Measurements from ENCODE around the gene SCGN.

SCGN gene

DNA sequence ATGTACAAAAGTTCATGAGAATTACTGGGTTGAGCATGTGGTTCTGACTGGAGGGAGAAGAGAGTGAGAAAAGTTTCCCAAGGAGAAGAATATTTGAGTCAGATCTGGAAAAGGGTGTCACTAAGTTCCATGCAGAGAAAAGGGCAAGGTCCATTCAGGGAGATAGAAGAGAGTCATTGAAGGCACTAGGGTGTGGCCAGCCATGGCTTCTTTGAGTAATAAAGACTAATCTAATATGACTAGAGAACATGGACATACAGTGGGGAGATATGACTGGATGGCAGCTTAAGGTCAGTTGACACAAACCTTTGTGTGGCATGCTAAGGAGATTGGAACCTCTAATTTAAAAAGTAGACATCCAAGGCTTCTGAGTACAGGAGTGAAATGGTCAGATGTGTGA is 91.9 kb downstream of the SCGN start:
- Histone ChIP-seq H3K4me1 (ENCODE audit: low read length) (no peaks in the 10 kb centered on the region), H3K4me3 (ENCODE audit: low read length) (no peak overlapping the region), H3K36me3 (replicated peaks; ENCODE audit: low read depth, low read length) (no peaks in the 10 kb centered on the region), H2AFZ (ENCODE audit: low read depth, low read length) (no peak overlapping the region), H3K4me2 (ENCODE audit: low read length) (no peak overlapping the region), H3K27ac (ENCODE audit: low read length) (no peak overlapping the region), H3K9ac (ENCODE audit: low read length) (no peak overlapping the region), H3K27me3 (ENCODE audit: low read depth, low read length) (no peaks in the 10 kb centered on the region), H4K20me1 (ENCODE audit: insufficient read depth, low read length) (no peaks in the 10 kb centered on the region), H3K79me2 (ENCODE audit: low read length) (no peaks in the 10 kb centered on the region), H3K9me3 (ENCODE audit: insufficient read depth, low read length) (no peaks in the 10 kb centered on the region)
- no peak for TF ChIP-seq EZH2phosphoT487 (IDR thresholded peaks at IDR 0.05; ENCODE audit: low read depth)
- TF ChIP-seq, protein P1, sequence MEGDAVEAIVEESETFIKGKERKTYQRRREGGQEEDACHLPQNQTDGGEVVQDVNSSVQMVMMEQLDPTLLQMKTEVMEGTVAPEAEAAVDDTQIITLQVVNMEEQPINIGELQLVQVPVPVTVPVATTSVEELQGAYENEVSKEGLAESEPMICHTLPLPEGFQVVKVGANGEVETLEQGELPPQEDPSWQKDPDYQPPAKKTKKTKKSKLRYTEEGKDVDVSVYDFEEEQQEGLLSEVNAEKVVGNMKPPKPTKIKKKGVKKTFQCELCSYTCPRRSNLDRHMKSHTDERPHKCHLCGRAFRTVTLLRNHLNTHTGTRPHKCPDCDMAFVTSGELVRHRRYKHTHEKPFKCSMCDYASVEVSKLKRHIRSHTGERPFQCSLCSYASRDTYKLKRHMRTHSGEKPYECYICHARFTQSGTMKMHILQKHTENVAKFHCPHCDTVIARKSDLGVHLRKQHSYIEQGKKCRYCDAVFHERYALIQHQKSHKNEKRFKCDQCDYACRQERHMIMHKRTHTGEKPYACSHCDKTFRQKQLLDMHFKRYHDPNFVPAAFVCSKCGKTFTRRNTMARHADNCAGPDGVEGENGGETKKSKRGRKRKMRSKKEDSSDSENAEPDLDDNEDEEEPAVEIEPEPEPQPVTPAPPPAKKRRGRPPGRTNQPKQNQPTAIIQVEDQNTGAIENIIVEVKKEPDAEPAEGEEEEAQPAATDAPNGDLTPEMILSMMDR (IDR thresholded peaks at IDR 0.05; ENCODE audit: low read depth, low read length): no peak

DNA sequence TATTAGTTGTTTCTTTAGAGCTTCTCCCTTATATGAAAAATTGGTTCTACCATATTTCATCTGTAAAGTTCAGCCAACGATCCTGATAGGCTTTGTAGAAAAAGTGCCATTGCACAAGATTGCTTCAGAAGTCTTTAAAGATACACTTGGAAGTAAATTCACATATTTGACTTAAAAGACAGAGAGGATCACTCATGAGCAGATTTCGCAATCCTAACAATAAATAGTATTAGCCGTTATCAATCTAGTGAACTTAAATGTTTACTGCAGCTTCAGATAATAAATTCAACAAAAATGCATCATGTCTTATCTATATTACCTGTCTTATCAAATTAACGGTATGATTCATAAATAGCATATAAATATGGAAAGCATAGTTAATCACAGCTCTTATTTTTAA is 93.8 kb downstream of the SCGN start:
- Histone ChIP-seq H3K4me3 (ENCODE audit: low read length) (no peak overlapping the region), H3K4me1 (ENCODE audit: low read length) (peaks cover 10% of the 10 kb centered on the region), H3K36me3 (replicated peaks; ENCODE audit: low read depth, low read length) (no peaks in the 10 kb centered on the region), H3K27ac (ENCODE audit: low read length) (no peak overlapping the region), H3K4me2 (ENCODE audit: low read length) (no peak overlapping the region), H2AFZ (ENCODE audit: low read depth, low read length) (no peak overlapping the region), H3K9ac (ENCODE audit: low read length) (no peak overlapping the region), H3K27me3 (ENCODE audit: low read depth, low read length) (no peaks in the 10 kb centered on the region), H3K9me3 (ENCODE audit: insufficient read depth, low read length) (no peaks in the 10 kb centered on the region), H3K79me2 (ENCODE audit: low read length) (no peaks in the 10 kb centered on the region), H4K20me1 (ENCODE audit: insufficient read depth, low read length) (no peaks in the 10 kb centered on the region)
- TF ChIP-seq, protein P1 (IDR thresholded peaks at IDR 0.05; ENCODE audit: low read depth, low read length): no peak
- no peak for TF ChIP-seq EZH2phosphoT487 (IDR thresholded peaks at IDR 0.05; ENCODE audit: low read depth)

DNA sequence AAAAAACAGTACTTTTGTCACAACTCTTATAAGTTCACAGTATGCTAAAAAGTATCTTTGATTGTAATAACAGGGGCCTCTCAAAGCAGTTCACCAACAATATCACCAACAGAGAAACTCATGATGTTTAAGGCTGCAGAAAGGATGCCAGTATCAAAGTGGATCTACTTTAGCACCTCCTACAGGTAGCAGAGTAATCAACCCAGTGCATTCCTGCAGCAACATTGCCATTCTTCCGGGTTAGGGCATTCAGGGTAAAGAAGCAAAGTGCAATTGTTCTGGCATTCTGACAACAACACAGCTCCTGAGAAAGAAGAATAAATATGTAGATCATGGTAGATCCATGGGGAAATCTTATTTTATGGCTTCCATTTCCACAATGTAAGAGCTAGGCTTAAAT is 95.0 kb downstream of the SCGN start:
- Histone ChIP-seq H3K27me3 (ENCODE audit: low read depth, low read length) (no peaks in the 10 kb centered on the region), H3K27ac (ENCODE audit: low read length) (no peak overlapping the region), H3K79me2 (ENCODE audit: low read length) (no peaks in the 10 kb centered on the region), H3K9me3 (ENCODE audit: insufficient read depth, low read length) (no peaks in the 10 kb centered on the region), H3K9ac (ENCODE audit: low read length) (no peak overlapping the region), H3K36me3 (replicated peaks; ENCODE audit: low read depth, low read length) (no peaks in the 10 kb centered on the region), H4K20me1 (ENCODE audit: insufficient read depth, low read length) (no peaks in the 10 kb centered on the region), H3K4me2 (ENCODE audit: low read length) (no peak overlapping the region), H3K4me1 (ENCODE audit: low read length) (peaks cover 10% of the 10 kb centered on the region), H3K4me3 (ENCODE audit: low read length) (no peak overlapping the region), H2AFZ (ENCODE audit: low read depth, low read length) (no peak overlapping the region)
- TF ChIP-seq EZH2phosphoT487 (IDR thresholded peaks at IDR 0.05; ENCODE audit: low read depth): no peak
- TF ChIP-seq, protein P1 (IDR thresholded peaks at IDR 0.05; ENCODE audit: low read depth, low read length): no peak

DNA sequence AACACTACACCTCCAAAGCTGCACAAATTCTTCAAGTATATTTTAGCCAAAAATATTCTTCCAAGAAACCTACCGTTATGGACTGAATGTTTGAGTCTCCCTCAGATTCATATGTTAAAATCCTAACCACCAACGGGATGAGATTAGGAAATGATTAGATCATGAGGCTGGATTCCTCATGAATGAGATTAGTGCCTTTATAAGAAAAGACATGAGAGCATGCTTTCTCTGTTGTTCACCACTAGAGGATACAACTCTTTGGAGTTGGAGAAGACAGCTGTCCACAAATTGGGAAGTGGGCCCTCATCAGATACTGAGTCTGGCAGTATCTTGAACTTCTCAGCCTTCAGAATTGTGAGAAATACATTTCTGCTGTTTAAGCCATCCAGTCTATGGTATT is 95.5 kb downstream of the SCGN start:
- H4K20me1 ChIP-seq (ENCODE audit: insufficient read depth, low read length): no peaks in the 10 kb centered on the region
- H3K36me3 ChIP-seq (replicated peaks; ENCODE audit: low read depth, low read length): no peaks in the 10 kb centered on the region
- no peaks in the 10 kb centered on the region for H3K79me2 ChIP-seq (ENCODE audit: low read length)
- H2AFZ ChIP-seq (ENCODE audit: low read depth, low read length): no peak overlapping the region
- no peak overlapping the region for H3K4me2 ChIP-seq (ENCODE audit: low read length)
- H3K9ac ChIP-seq (ENCODE audit: low read length): no peak overlapping the region
- peaks cover 10% of the 10 kb centered on the region for H3K4me1 ChIP-seq (ENCODE audit: low read length)
- H3K4me3 ChIP-seq (ENCODE audit: low read length): no peak overlapping the region
- H3K9me3 ChIP-seq (ENCODE audit: insufficient read depth, low read length): no peaks in the 10 kb centered on the region
- no peak overlapping the region for H3K27ac ChIP-seq (ENCODE audit: low read length)
- no peak for TF ChIP-seq EZH2phosphoT487 (IDR thresholded peaks at IDR 0.05; ENCODE audit: low read depth)
- TF ChIP-seq, protein P1 (IDR thresholded peaks at IDR 0.05; ENCODE audit: low read depth, low read length): no peak
- no peaks in the 10 kb centered on the region for H3K27me3 ChIP-seq (ENCODE audit: low read depth, low read length)

All from OCI-LY3 (cell line).